IPS-15b (cell line): ENCODE measurements around the gene EDARADD.
"Not testable (repeated sequence)": the region's sequence is repeated elsewhere in the genome, so short reads cannot be mapped to it uniquely, and the experiment has no call there.

ENCODE experiments used
- H3K27me3 ChIP-seq: one replicate; pipeline ENCODE4 v1.6.1; 2013; ENCODE audit warnings: low read length; ENCODE audit not compliant: control insufficient read depth, insufficient read depth
- H3K36me3 ChIP-seq: one replicate; pipeline ENCODE4 v1.6.1; 2013; ENCODE audit warnings: low read length; ENCODE audit not compliant: control insufficient read depth, insufficient read depth
- H3K4me1 ChIP-seq: one replicate; pipeline ENCODE4 v1.6.1; 2013; ENCODE audit warnings: mild to moderate bottlenecking, low read length; ENCODE audit not compliant: control insufficient read depth, insufficient read depth
- H3K4me3 ChIP-seq: one replicate; pipeline ENCODE4 v1.5.1; 2013; ENCODE audit warnings: low read depth, low read length
- H3K9ac ChIP-seq: one replicate; pipeline ENCODE4 v1.6.1; 2013; ENCODE audit warnings: low read depth, mild to moderate bottlenecking, low read length
- H3K9me3 ChIP-seq: one replicate; pipeline ENCODE4 v1.6.1; 2013; ENCODE audit warnings: mild to moderate bottlenecking, low read length; ENCODE audit not compliant: control insufficient read depth, insufficient read depth

The EDARADD gene

DNA sequence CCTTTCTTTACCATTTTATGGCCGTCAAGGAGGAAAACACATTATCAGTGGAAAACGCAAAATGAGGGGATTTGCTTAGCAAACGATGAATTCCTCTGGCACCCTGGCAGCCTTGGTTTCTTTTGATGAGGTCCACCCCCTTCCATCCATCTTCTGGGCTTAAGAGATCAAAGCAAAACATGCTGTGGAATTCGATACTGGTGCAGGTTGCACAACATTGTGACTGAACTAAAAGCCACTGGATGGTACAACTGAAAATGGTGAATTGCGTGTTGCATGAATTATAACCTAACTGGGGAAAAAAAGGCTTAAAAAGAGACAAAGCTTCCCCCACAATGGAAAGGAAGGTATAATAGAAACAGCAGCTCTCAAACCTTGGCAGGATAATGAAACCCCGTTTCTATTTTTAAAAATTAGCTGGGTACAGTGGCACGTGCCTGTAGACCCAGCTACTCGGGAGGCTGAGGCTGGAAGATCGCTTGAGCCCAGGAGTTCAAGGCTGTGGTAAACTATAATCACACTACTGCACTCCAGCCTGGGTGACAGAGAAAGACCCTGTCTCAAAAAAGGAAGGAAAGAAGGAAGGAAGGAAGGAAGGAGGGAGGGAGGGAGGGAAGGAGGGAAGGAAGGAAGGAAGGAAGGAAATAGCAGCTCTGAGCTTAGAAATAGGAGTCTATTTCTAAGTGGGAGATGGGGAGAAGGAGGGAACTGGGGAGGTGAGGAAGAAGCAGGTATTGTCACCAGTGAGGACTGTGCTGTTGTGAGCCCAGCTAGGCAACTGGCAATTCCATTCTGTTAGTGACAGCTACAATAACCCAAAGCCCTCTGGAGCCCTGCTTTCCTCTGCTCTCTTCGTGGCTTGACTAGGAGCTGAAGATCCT lies 100.7 kb downstream of the EDARADD start:
- H3K4me1 ChIP-seq = no peaks in the 10 kb centered on the region
- H3K27me3 ChIP-seq = no peaks in the 10 kb centered on the region
- no peak overlapping the region for H3K4me3 ChIP-seq
- no peaks in the 10 kb centered on the region for H3K9me3 ChIP-seq
- H3K9ac ChIP-seq = no peak overlapping the region
- no peaks in the 10 kb centered on the region for H3K36me3 ChIP-seq

DNA sequence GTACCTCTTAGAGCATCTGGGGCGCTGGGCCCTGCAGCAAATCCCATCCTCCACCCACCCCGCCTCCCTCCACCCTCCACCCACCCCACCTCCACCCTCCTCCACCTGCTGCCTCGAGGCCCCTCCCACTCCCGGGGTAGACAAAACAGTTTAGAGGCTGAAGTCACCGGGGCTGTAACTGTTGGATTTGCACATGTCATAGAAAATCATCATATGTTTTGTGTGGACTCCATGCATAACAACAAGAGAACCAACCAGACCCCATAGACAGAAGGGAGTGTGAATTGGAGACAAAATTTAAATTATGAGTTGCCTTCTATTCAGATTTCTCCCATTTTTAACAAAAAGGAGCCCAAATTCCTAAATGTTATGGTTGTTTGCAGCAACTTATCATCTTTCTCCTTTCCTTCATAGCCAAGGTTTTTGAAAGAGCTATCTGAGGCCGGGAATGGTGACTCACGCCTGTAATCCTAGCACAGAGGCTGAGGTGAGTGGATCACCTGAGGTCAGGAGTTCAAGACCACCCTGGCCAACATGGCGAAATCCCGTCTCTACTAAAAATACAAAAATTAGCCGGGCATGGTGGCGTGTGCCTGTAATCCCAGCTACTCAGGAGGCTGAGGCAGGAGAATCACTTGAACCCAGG lies 101.5 kb downstream of the EDARADD start:
- H3K4me3 ChIP-seq = no peak overlapping the region
- H3K9ac ChIP-seq = no peak overlapping the region
- H3K9me3 ChIP-seq = no peaks in the 10 kb centered on the region
- no peaks in the 10 kb centered on the region for H3K27me3 ChIP-seq
- H3K4me1 ChIP-seq = no peaks in the 10 kb centered on the region
- H3K36me3 ChIP-seq = no peaks in the 10 kb centered on the region

GRCh38 chr1:236497908-236498307 lies 103.8 kb downstream of the EDARADD start:
- H3K4me1 ChIP-seq = no peaks in the 10 kb centered on the region

DNA sequence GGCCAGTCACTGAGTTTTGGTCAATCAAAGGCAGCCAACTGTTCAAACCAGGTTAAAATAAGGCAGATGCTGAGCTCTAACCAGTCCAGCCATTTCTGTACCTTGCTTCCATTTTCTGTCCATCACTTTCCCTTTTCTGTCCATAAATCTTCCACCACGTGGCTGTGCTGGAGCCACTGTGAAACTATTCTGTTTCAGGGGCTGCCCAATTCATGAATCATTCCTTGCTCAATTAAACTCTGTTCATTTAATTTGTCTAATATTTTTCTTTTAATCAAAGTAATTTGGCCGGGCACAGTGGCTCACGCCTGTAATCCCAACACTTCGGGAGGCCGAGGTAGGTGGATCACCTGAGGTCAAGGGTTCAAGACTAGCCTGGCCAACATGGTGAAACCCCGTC lies 107.0 kb downstream of the EDARADD start:
- Histone ChIP-seq H3K4me1 (no peaks in the 10 kb centered on the region), H3K9ac (no peak overlapping the region), H3K4me3 (no peak overlapping the region), H3K36me3 (no peaks in the 10 kb centered on the region), H3K27me3 (no peaks in the 10 kb centered on the region), H3K9me3 (no peaks in the 10 kb centered on the region)

More at GRCh38 chr1:236497908-236498307, 103.8 kb downstream of the EDARADD start:
- Histone ChIP-seq H3K4me3 (no peak overlapping the region), H3K27me3 (no peaks in the 10 kb centered on the region), H3K9ac (no peak overlapping the region), H3K36me3 (no peaks in the 10 kb centered on the region), H3K9me3 (no peaks in the 10 kb centered on the region)

- Histone ChIP-seq H3K9ac (no peak overlapping the region), H3K9me3 (no peaks in the 10 kb centered on the region), H3K36me3 (no peaks in the 10 kb centered on the region), H3K4me1 (no peaks in the 10 kb centered on the region), H3K27me3 (no peaks in the 10 kb centered on the region), H3K4me3 (no peak overlapping the region)
Measured at GRCh38 chr1:236502579-236502971, 108.5 kb downstream of the EDARADD start.

DNA sequence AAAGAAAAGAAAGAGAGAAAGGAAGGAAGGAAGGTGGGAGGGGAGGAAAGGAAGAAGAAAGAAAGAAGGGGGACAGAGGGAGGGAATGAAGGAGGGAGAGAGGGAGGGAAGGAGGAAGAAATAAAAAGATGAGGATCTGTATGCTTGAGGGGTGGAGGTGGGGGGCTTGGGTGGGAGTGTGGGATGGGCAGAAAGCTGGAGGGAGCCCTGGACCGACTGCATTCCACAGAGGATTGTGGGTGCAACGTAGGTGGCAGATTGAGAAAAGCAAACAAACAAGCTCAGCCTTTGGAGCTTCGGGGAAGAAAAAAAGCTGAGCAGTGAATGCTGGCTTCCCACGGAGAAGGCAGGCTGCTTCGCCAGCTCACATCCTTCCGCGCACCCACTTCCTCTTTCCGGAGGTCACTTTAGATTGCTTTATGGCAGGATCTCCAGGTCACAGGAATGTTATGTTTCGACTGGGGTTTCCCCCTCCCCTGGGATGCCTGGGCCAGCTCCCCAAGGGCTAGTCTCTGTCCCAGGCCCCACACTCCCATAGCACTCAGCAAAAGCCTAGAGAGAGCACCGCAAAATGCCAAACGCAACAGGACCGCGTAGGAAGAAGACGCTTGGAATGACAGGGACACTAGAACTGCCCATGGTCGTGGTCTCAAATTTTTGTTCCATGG lies 109.0 kb downstream of the EDARADD start:
- H3K9me3 ChIP-seq = no peaks in the 10 kb centered on the region
- H3K27me3 ChIP-seq = no peaks in the 10 kb centered on the region
- no peak overlapping the region for H3K9ac ChIP-seq
- no peaks in the 10 kb centered on the region for H3K4me1 ChIP-seq
- no peak overlapping the region for H3K4me3 ChIP-seq
- no peaks in the 10 kb centered on the region for H3K36me3 ChIP-seq

DNA sequence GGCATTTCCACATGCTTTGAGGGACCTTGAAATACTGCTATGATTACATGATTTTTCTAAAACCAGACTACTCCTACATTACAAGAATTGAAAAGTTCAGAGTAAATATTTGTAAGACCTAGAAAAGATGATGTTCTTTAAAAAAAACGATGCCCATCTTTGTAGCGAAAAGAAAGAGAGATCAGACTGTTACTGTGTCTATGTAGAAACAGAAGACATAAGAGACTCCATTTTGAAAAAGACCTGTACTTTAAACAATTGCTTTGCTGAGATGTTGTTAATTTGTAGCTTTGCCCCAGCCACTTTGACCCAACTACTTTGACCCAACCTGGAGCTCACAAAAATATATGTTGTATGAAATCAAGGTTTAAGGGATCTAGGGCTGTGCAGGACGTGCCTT lies 110.3 kb downstream of the EDARADD start:
- not testable (repeated sequence) for H3K27me3 ChIP-seq, H3K4me3 ChIP-seq, H3K4me1 ChIP-seq, H3K9me3 ChIP-seq, H3K9ac ChIP-seq, H3K36me3 ChIP-seq

GRCh38 chr1:236507022-236507700 lies 113.1 kb downstream of the EDARADD start:
- Histone ChIP-seq H3K4me1 (no peaks in the 10 kb centered on the region), H3K27me3 (no peaks in the 10 kb centered on the region), H3K9me3 (no peaks in the 10 kb centered on the region), H3K4me3 (no peak overlapping the region), H3K9ac (no peak overlapping the region), H3K36me3 (no peaks in the 10 kb centered on the region)

- H3K4me3 ChIP-seq = no peak overlapping the region
- no peaks in the 10 kb centered on the region for H3K9me3 ChIP-seq
- no peaks in the 10 kb centered on the region for H3K4me1 ChIP-seq
- H3K36me3 ChIP-seq = no peaks in the 10 kb centered on the region
- H3K9ac ChIP-seq = no peak overlapping the region
- no peaks in the 10 kb centered on the region for H3K27me3 ChIP-seq
Measured at GRCh38 chr1:236508593-236509027, 114.5 kb downstream of the EDARADD start.

- H3K9me3 ChIP-seq = no peaks in the 10 kb centered on the region
- H3K36me3 ChIP-seq = no peaks in the 10 kb centered on the region
- H3K27me3 ChIP-seq = no peaks in the 10 kb centered on the region
- H3K4me1 ChIP-seq = no peaks in the 10 kb centered on the region
- H3K4me3 ChIP-seq = no peak overlapping the region
- no peak overlapping the region for H3K9ac ChIP-seq
Measured at GRCh38 chr1:236509203-236509602, 115.1 kb downstream of the EDARADD start.

DNA sequence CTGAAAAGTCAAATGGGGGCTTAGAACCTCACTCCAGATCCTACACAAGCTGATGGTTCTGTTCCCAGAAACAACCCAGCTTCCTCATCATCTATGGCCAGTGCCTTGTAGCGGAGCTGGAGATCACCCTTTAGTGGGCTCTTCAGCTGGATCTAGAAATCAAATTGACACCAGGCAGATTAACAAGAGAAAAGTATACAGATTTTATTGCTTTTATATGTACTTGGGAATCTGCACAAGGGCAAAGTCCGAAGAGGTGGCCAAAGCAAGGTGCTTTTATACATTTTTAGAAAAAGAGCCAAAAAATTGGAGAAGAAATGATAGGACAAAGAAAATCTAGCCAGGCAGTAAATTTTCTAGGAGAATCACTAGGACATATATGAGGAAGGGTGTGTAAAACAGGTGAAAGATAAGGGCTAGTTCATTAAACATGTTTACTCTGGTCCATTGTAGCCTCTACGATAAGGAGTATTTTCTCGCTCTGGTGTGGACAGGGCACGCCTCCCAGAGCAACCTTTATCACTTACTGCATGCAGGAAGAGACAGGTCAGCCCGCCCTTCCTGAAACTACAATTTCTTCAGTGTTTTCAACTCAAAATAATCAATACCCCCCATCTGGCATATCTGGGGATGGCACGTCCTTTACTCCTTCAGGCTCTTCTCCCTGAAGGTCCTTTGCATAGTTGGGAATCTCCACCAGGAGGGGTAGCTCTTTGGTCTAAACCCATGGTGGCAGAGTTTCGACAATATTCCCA lies 115.7 kb downstream of the EDARADD start:
- H3K4me3 ChIP-seq = no peak overlapping the region
- no peaks in the 10 kb centered on the region for H3K36me3 ChIP-seq
- H3K27me3 ChIP-seq = no peaks in the 10 kb centered on the region
- H3K4me1 ChIP-seq = no peaks in the 10 kb centered on the region
- no peaks in the 10 kb centered on the region for H3K9me3 ChIP-seq
- no peak overlapping the region for H3K9ac ChIP-seq
